CD4-positive, alpha-beta T cell (primary cell): Measurements from ENCODE around the gene DENND1A. TPM values are rescaled to one million over a fixed set of nuclear protein-coding genes. Genes with fewer than 3 reads are reported as not detected.

Experiments used
- ATAC-seq: fragments of 200-7000 bp; cut with Tn5 transposase; one replicate; pipeline ENCODE4 v1.10.0; 2022; ENCODE audit warnings: mild to moderate bottlenecking; ENCODE audit not compliant: poor library complexity
- CTCF ChIA-PET: fragments of 350-600 bp; sonication (Branson Sonifier 250); formaldehyde crosslinking; loops from one replicate; lab custom pipeline; 2021; ENCODE audit warnings: antibody characterized with exemption, inconsistent platforms; lab: Charles Lee
- POLR2A ChIA-PET: fragments of 350-600 bp; sonication (Branson Sonifier 250); formaldehyde crosslinking; loops from one replicate; lab custom pipeline; 2021; ENCODE audit warnings: antibody characterized with exemption, inconsistent platforms; lab: Charles Lee
- DNase-seq, 14 experiments: peaks; one replicate each; pipeline ENCODE4 v3.0.0-alpha.2; 2013 to 2020; ENCODE audit warnings: mixed read lengths in 2 of 14
- H3K27ac ChIP-seq, 2 donors: one replicate each; pipeline versions ENCODE4 v1.5.1 to v1.7.0; 2013; ENCODE audit warnings: low read length in 2 of 2, low read depth in 1 of 2, mild to moderate bottlenecking in 1 of 2
- H3K27me3 ChIP-seq, 2 experiments: 1 replicate in 1 of 2; 2 replicates in 1 of 2; pipeline versions ENCODE4 v1.6.1 to v1.7.0; 2013; ENCODE audit warnings: low read length in 2 of 2, control low read depth in 1 of 2, mild to moderate bottlenecking in 1 of 2, moderate library complexity in 1 of 2; ENCODE audit not compliant: insufficient read depth in 2 of 2, control insufficient read depth in 1 of 2
- H3K36me3 ChIP-seq: one replicate; pipeline ENCODE4 v1.6.1; 2013; ENCODE audit warnings: low read length, control low read depth; ENCODE audit not compliant: insufficient read depth
- H3K4me1 ChIP-seq: one replicate; pipeline ENCODE4 v1.6.1; 2013; ENCODE audit warnings: low read length, control low read depth; ENCODE audit not compliant: insufficient read depth
- H3K4me3 ChIP-seq: one replicate; pipeline ENCODE4 v1.5.1; 2013; ENCODE audit warnings: mild to moderate bottlenecking, low read length, moderate library complexity
- H3K9me3 ChIP-seq, 2 experiments: 1 replicate in 1 of 2; 2 replicates in 1 of 2; pipeline versions ENCODE4 v1.6.1 to v1.7.0; 2013; ENCODE audit warnings: low read length in 2 of 2, mild to moderate bottlenecking in 2 of 2, control low read depth in 1 of 2, moderate library complexity in 1 of 2; ENCODE audit not compliant: control insufficient read depth in 1 of 2, insufficient read depth in 1 of 2
- H3K27ac Mint-ChIP-seq: one replicate; pipeline ENCODE4 v1.8.0; 2020; ENCODE audit warnings: mixed read lengths
- H3K27me3 Mint-ChIP-seq: one replicate; pipeline ENCODE4 v1.8.0; 2021; ENCODE audit warnings: mixed read lengths
- H3K36me3 Mint-ChIP-seq: one replicate; pipeline ENCODE4 v1.8.0; 2021; ENCODE audit warnings: low read depth, mixed read lengths
- H3K4me1 Mint-ChIP-seq: one replicate; pipeline ENCODE4 v1.8.0; 2021; ENCODE audit warnings: low read depth, mixed read lengths
- H3K4me3 Mint-ChIP-seq: one replicate; pipeline ENCODE4 v1.8.0; 2020; ENCODE audit warnings: mild to moderate bottlenecking, mixed read lengths
- H3K9me3 Mint-ChIP-seq: one replicate; pipeline ENCODE4 v1.8.0; 2020; ENCODE audit warnings: mixed read lengths
- intact Hi-C, 2 experiments: fragments of 100-400 bp; cut with DNase I in 1 of 2; cut with micrococcal nuclease in 1 of 2; formaldehyde crosslinking; loops; one replicate each; pipeline versions ENCODE4 v1.15.1 to v1.9.0; 2023 to 2025; cut with DNase I, micrococcal nuclease
- total RNA-seq, 174 experiments: library from RNA in 2 of 174; stranded (reverse) in 2 of 174; gene quantifications; one replicate each; pipeline ENCODE4 v1.2.3 and lab custom pipeline; 2021 to 2026
- TF ChIP-seq, protein P1 (sequence below): fragments of 200-600 bp; IDR thresholded peaks from one replicate; pipeline ENCODE4 v1.8.0; 2022; ENCODE audit warnings: antibody characterized with exemption, mild to moderate bottlenecking

DENND1A gene
- total RNA-seq, 2 experiments from 2014 or later, result 20.0 to 20.6 TPM

DNA sequence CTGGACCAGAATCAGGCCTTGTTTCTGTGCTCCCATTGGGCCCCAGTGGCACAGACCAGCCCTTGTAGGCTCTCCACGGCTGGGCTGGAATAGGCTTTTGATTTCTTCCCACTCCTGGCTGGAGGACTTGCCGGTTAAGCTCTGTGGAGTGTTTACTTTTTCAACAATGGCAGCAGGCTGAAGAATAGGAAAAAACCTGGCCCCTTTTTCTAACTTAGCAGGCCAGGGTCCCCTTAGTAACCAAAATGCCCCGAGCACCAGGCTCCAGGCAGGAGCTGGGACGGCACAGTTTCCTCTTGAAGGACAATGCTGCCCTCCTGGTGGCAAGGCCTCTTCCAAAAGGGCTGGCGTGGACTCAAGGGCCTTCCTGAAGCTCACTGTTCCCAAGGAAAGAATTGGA is 343.7 kb downstream of the DENND1A start:
- peaks cover 4% of the 10 kb centered on the region for H3K9me3 Mint-ChIP-seq
- Histone ChIP-seq H3K27me3 (no peaks in the 10 kb centered on the region), H3K4me3 (no peak overlapping the region), H3K9me3 (peaks cover 0 to 24% of the 10 kb centered on the region in 2 experiments), H3K27ac (no peak overlapping the region), H3K4me1 (no peaks in the 10 kb centered on the region), H3K36me3 (peaks cover 3% of the 10 kb centered on the region)
- ChIA-PET CTCF (no interaction called here), POLR2A (no interaction called here)
- intact Hi-C loops, result no loop called here
- H3K4me3 Mint-ChIP-seq, result no peak overlapping the region
- H3K27me3 Mint-ChIP-seq, result no peaks in the 10 kb centered on the region
- DNase-seq, result no peak
- no peaks in the 10 kb centered on the region for H3K4me1 Mint-ChIP-seq
- H3K36me3 Mint-ChIP-seq, result peaks cover 84% of the 10 kb centered on the region
- no peak for ATAC-seq
- no peak overlapping the region for H3K27ac Mint-ChIP-seq
- TF ChIP-seq, protein P1, sequence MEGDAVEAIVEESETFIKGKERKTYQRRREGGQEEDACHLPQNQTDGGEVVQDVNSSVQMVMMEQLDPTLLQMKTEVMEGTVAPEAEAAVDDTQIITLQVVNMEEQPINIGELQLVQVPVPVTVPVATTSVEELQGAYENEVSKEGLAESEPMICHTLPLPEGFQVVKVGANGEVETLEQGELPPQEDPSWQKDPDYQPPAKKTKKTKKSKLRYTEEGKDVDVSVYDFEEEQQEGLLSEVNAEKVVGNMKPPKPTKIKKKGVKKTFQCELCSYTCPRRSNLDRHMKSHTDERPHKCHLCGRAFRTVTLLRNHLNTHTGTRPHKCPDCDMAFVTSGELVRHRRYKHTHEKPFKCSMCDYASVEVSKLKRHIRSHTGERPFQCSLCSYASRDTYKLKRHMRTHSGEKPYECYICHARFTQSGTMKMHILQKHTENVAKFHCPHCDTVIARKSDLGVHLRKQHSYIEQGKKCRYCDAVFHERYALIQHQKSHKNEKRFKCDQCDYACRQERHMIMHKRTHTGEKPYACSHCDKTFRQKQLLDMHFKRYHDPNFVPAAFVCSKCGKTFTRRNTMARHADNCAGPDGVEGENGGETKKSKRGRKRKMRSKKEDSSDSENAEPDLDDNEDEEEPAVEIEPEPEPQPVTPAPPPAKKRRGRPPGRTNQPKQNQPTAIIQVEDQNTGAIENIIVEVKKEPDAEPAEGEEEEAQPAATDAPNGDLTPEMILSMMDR, result no peak

DNA sequence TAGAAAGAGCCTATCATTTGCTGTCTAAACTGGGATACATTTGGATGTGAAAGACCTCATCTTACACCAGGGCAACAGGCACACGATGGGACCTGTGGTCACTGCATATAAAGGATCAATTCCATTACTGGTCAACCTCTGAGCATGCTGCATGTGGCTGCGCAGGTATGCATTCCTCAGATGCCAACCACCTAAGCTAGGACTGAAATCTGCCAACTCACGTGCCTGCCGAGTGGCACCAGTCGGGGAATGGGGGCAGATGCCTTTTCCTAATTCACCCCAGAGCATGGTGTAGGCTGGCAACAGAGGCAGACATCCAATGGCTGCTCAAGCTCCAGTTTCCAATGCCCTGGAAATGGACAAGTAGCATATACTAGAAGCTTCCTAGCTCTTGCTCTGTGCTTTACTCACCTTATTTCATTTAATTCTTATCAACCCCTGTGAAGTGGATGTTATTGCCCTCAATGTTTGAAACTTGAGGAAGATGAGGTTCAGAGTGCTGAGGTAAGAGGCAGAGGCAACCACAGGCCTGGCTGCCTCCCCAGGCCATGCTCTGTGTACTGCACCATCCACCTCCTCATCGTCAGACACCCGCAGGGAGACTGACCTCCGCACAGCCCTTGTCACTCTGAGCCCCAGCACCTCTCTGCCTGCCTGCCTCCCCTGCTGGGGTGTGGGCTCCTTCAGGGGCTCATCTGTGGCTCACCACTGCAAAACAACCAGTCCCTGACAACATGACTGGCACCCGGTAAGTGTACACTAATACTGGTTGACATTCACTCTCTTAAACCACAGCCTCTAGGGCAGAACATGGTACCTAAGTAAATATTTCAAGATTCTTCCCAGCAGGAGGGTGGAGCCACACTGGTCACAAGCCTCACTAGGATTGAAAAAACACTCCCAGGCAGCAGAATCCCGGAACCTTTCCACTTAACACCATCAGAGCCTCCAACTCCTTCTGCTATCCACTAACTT is 345.4 kb downstream of the DENND1A start:
- POLR2A ChIA-PET, result no interaction called here
- H3K4me1 Mint-ChIP-seq, result no peaks in the 10 kb centered on the region
- peaks cover 12% of the 10 kb centered on the region for H3K9me3 Mint-ChIP-seq
- Histone ChIP-seq H3K27ac (no peak overlapping the region), H3K4me1 (no peaks in the 10 kb centered on the region), H3K27me3 (no peaks in the 10 kb centered on the region), H3K4me3 (no peak overlapping the region), H3K36me3 (peaks cover 3% of the 10 kb centered on the region), H3K9me3 (peaks cover 0 to 24% of the 10 kb centered on the region in 2 experiments)
- TF ChIP-seq, protein P1, result no peak
- H3K4me3 Mint-ChIP-seq, result no peak overlapping the region
- ATAC-seq (no peak), DNase-seq (no peak)
- H3K27me3 Mint-ChIP-seq, result no peaks in the 10 kb centered on the region
- intact Hi-C loops, result no loop called here
- CTCF ChIA-PET, result no interaction called here
- H3K36me3 Mint-ChIP-seq, result peaks cover 84% of the 10 kb centered on the region
- H3K27ac Mint-ChIP-seq, result no peak overlapping the region

DNA sequence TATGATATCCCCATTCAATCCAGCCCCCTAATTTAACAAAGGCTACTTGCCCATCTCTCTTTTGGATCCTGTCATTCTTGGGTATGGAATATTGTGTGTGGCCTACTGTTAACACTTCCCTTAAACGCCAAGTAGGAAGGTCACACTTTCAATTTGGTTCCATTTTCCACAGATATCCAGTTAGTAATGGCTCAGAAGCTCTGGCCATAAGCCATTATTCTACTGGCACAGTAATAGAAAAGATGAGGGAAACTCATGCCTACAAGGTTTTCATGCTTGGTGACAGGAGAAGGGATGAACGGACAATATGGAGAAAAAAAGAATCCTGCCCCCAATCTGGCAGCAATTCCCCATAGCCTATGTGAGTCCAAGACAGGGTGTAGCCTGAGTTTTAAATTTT is 346.3 kb downstream of the DENND1A start:
- TF ChIP-seq, protein P1, result no peak
- intact Hi-C loops, result no loop called here
- no peaks in the 10 kb centered on the region for H3K27me3 ChIP-seq
- H3K9me3 ChIP-seq, result peaks cover 0 to 21% of the 10 kb centered on the region in 2 experiments
- CTCF ChIA-PET, result no interaction called here
- H3K4me1 ChIP-seq, result no peaks in the 10 kb centered on the region
- Mint-ChIP-seq H3K36me3 (peaks cover 85% of the 10 kb centered on the region), H3K9me3 (peaks cover 15% of the 10 kb centered on the region), H3K27me3 (no peaks in the 10 kb centered on the region), H3K4me1 (no peaks in the 10 kb centered on the region), H3K4me3 (no peak overlapping the region), H3K27ac (no peak overlapping the region)
- DNase-seq (no peak), ATAC-seq (no peak)
- H3K4me3 ChIP-seq, result no peak overlapping the region
- no peak overlapping the region for H3K27ac ChIP-seq
- POLR2A ChIA-PET, result no interaction called here
- peaks cover 3% of the 10 kb centered on the region for H3K36me3 ChIP-seq
